CD14-positive monocyte (primary cell): ENCODE data around the gene PRDM11. TPM values are rescaled to one million over a fixed set of nuclear protein-coding genes. Genes with fewer than 3 reads are reported as not detected.
A peak's percentile ranks its signal among the peaks of the same experiment; 100 is the strongest.

ENCODE experiments used
- DNase-seq, 3 donors: peaks; one replicate each; pipeline ENCODE4 v3.0.0-alpha.2; 2011 to 2022
- H2AFZ ChIP-seq: 2 replicates; pipeline ENCODE4 v1.6.0; 2012; ENCODE audit warnings: mild to moderate bottlenecking, low read depth, low read length, inconsistent platforms; ENCODE audit not compliant: insufficient read depth, poor library complexity, severe bottlenecking
- H3K27ac ChIP-seq, 2 donors: 1 replicate in 1 of 2; 2 replicates in 1 of 2; pipeline ENCODE4 v1.5.1; 2012 to 2013; ENCODE audit warnings: low read length in 2 of 2, control low read depth in 1 of 2, inconsistent platforms in 1 of 2, low read depth in 1 of 2, mild to moderate bottlenecking in 1 of 2
- H3K27me3 ChIP-seq, 2 donors: one replicate each; pipeline versions ENCODE4 v1.6.0 to v1.6.1; 2011 to 2013; ENCODE audit warnings: low read length in 2 of 2; ENCODE audit not compliant: control insufficient read depth in 2 of 2, insufficient read depth in 2 of 2
- H3K36me3 ChIP-seq, 2 donors: replicated peaks in 1 of 2; 1 replicate in 1 of 2; 2 replicates in 1 of 2; pipeline versions ENCODE4 v1.5.1 to v1.6.1; 2012 to 2013; ENCODE audit warnings: low read length in 2 of 2, control low read depth in 1 of 2, inconsistent platforms in 1 of 2, mild to moderate bottlenecking in 1 of 2; ENCODE audit not compliant: insufficient read depth in 2 of 2, control insufficient read depth in 1 of 2
- H3K4me1 ChIP-seq, 2 donors: 1 replicate in 1 of 2; 2 replicates in 1 of 2; pipeline versions ENCODE4 v1.5.1 to v1.6.1; 2012 to 2013; ENCODE audit warnings: low read length in 2 of 2, control low read depth in 1 of 2, inconsistent platforms in 1 of 2, mild to moderate bottlenecking in 1 of 2, moderate library complexity in 1 of 2; ENCODE audit not compliant: insufficient read depth in 2 of 2, control insufficient read depth in 1 of 2
- H3K4me2 ChIP-seq: replicated peaks from 2 replicates; pipeline ENCODE3; 2012; ENCODE audit warnings: low read length, moderate library complexity, mild to moderate bottlenecking; ENCODE audit not compliant: poor library complexity, severe bottlenecking; ENCODE audit errors: extremely low read depth
- H3K4me3 ChIP-seq, 3 experiments: fragments of 200-600 bp in 1 of 3; sonication (generic) in 1 of 3; replicated peaks in 1 of 3; 1 replicate in 2 of 3; 2 replicates in 1 of 3; pipeline ENCODE4 v1.5.1; 2011 to 2013; ENCODE audit warnings: low read length in 3 of 3, mild to moderate bottlenecking in 3 of 3, control low read depth in 2 of 3, low read depth in 2 of 3, inconsistent platforms in 1 of 3, moderate library complexity in 1 of 3
- H3K79me2 ChIP-seq: 2 replicates; pipeline ENCODE4 v1.6.0; 2012; ENCODE audit warnings: mild to moderate bottlenecking, control low read depth, inconsistent platforms, low read length, moderate library complexity; ENCODE audit not compliant: insufficient read depth
- H3K9ac ChIP-seq: 2 replicates; pipeline ENCODE4 v1.6.0; 2017; ENCODE audit warnings: low read length, mild to moderate bottlenecking; ENCODE audit not compliant: insufficient read depth, poor library complexity, severe bottlenecking
- H3K9me3 ChIP-seq, 2 donors: replicated peaks in 1 of 2; 1 replicate in 1 of 2; 2 replicates in 1 of 2; pipeline versions ENCODE4 v1.5.1 to v1.6.1; 2012 to 2013; ENCODE audit warnings: low read length in 2 of 2, control low read depth in 1 of 2; ENCODE audit not compliant: control insufficient read depth in 1 of 2, insufficient read depth in 1 of 2
- H4K20me1 ChIP-seq: 2 replicates; pipeline ENCODE4 v1.6.0; 2012; ENCODE audit warnings: mild to moderate bottlenecking, low read length, control low read depth, moderate library complexity; ENCODE audit not compliant: insufficient read depth
- H3K27ac Mint-ChIP-seq, 7 donors: one replicate each; pipeline ENCODE4 v1.8.0; 2020; ENCODE audit warnings: mild to moderate bottlenecking in 7 of 7, mixed read lengths in 7 of 7, moderate library complexity in 6 of 7, inconsistent platforms in 2 of 7
- H3K27me3 Mint-ChIP-seq, 3 donors: one replicate each; pipeline ENCODE4 v1.8.0; 2021 to 2022; ENCODE audit warnings: low read depth in 3 of 3, mild to moderate bottlenecking in 3 of 3, mixed read lengths in 3 of 3, moderate library complexity in 3 of 3, inconsistent platforms in 1 of 3
- H3K36me3 Mint-ChIP-seq, 2 donors: one replicate each; pipeline ENCODE4 v1.8.0; 2020; ENCODE audit warnings: mixed read lengths in 2 of 2, inconsistent platforms in 1 of 2, mild to moderate bottlenecking in 1 of 2
- H3K4me1 Mint-ChIP-seq: one replicate; pipeline ENCODE4 v1.8.0; 2020; ENCODE audit warnings: mild to moderate bottlenecking, mixed read lengths
- H3K4me3 Mint-ChIP-seq, 2 donors: one replicate each; pipeline ENCODE4 v1.8.0; 2020; ENCODE audit warnings: mild to moderate bottlenecking in 2 of 2, mixed read lengths in 2 of 2, moderate library complexity in 1 of 2
- H3K9me3 Mint-ChIP-seq, 7 donors: one replicate each; pipeline ENCODE4 v1.8.0; 2020 to 2022; ENCODE audit warnings: mixed read lengths in 7 of 7, mild to moderate bottlenecking in 6 of 7, moderate library complexity in 6 of 7, inconsistent platforms in 2 of 7
- whole genome bisulfite sequencing: methylation state at CpG from one replicate; pipeline ENCODE4 v1.1.5; 2013; ENCODE audit warnings: missing lambda C conversion rate; ENCODE audit not compliant: insufficient coverage; 5-methylcytosine and 5-hydroxymethylcytosine counted together
- intact Hi-C, 2 donors: fragments of 100-400 bp; cut with micrococcal nuclease; formaldehyde crosslinking; loops; one replicate each; pipeline versions ENCODE4 v1.15.0 to v1.15.1; 2023
- polyA plus RNA-seq, 3 donors: library from polyadenylated mRNA; depleted of rRNA in 1 of 3; unstranded in 2 of 3; stranded (reverse) in 1 of 3; fragments of 300-500 nt in 2 of 3; fragments of >200 nt in 1 of 3; fragmentation: Illumina TruSeq in 2 of 3; gene quantifications; 1 replicate in 2 of 3; 2 replicates in 1 of 3; pipeline ENCODE4 v1.2.3, GENCODE V29; 2012 to 2021
- TF ChIP-seq, protein P1 (sequence below): fragments of 200-600 bp; IDR thresholded peaks from one replicate; pipeline ENCODE4 v1.8.0; 2022; ENCODE audit warnings: antibody characterized with exemption, mild to moderate bottlenecking

Gene PRDM11
- polyA plus RNA-seq, 3 donors = 0.48 to 1.8 TPM; not detected in 1

DNA sequence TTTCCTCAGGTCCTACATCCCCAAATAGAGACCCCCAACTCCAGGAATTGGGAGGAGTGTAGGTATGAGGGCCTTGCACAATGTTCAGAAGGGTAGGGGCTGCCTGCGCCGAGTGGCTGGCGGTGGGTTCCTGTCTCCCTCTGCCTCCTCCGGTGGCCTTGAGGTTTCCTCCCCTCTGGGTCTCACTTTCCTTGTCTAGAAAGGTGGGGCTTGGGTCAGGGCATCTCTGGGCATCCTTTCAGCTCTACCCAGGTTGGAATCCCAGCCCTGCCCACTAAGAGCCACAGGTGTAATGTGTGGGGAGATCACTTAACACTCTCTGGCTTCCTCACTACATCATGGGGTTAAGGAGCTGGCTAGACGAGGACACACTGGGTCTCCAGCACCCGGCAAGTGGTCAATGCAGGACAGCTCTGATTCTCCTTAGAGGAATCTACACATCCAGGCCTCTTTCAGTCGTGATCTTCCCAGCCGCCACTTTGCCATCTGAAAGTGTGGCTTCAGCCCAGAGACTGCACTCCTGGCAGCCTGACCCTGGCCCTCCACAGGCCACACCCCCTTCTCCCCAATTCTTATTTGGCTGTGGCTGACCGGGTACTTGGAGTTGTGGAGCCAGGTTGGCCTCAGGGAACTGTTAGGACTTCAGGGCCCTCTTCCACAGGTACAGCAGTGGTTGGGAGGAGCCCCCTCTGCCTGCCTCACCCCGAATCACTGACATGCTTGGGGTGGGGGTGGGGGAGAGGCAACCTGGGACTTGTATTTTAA lies 22.1 kb downstream of the PRDM11 start:
- TF ChIP-seq, protein P1, sequence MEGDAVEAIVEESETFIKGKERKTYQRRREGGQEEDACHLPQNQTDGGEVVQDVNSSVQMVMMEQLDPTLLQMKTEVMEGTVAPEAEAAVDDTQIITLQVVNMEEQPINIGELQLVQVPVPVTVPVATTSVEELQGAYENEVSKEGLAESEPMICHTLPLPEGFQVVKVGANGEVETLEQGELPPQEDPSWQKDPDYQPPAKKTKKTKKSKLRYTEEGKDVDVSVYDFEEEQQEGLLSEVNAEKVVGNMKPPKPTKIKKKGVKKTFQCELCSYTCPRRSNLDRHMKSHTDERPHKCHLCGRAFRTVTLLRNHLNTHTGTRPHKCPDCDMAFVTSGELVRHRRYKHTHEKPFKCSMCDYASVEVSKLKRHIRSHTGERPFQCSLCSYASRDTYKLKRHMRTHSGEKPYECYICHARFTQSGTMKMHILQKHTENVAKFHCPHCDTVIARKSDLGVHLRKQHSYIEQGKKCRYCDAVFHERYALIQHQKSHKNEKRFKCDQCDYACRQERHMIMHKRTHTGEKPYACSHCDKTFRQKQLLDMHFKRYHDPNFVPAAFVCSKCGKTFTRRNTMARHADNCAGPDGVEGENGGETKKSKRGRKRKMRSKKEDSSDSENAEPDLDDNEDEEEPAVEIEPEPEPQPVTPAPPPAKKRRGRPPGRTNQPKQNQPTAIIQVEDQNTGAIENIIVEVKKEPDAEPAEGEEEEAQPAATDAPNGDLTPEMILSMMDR = no peak
- no peaks in the 10 kb centered on the region for H3K9me3 Mint-ChIP-seq
- DNase-seq = no peak
- H3K4me1 ChIP-seq = no peaks in the 10 kb centered on the region
- no peaks in the 10 kb centered on the region for H3K9me3 ChIP-seq
- no peaks in the 10 kb centered on the region for H3K36me3 Mint-ChIP-seq
- no peaks in the 10 kb centered on the region for H4K20me1 ChIP-seq
- H3K9ac ChIP-seq = no peak overlapping the region
- no peak overlapping the region for H2AFZ ChIP-seq
- H3K4me2 ChIP-seq = no peak overlapping the region
- H3K27me3 Mint-ChIP-seq = peaks cover 1 to 6% (median 2%) of the 10 kb centered on the region in 3 donors
- no peaks in the 10 kb centered on the region for H3K36me3 ChIP-seq
- H3K27ac Mint-ChIP-seq = peak overlapping the region in 1 of 7 donors; percentile 48
- 61% methylated on average over 5 of the region's 10 CpGs for WGBS
- no peak overlapping the region for H3K4me3 ChIP-seq
- intact Hi-C loops = no loop called here
- H3K4me3 Mint-ChIP-seq = no peak overlapping the region
- no peak overlapping the region for H3K27ac ChIP-seq
- no peaks in the 10 kb centered on the region for H3K27me3 ChIP-seq
- peaks cover 5% of the 10 kb centered on the region for H3K4me1 Mint-ChIP-seq
- H3K79me2 ChIP-seq = no peaks in the 10 kb centered on the region

DNA sequence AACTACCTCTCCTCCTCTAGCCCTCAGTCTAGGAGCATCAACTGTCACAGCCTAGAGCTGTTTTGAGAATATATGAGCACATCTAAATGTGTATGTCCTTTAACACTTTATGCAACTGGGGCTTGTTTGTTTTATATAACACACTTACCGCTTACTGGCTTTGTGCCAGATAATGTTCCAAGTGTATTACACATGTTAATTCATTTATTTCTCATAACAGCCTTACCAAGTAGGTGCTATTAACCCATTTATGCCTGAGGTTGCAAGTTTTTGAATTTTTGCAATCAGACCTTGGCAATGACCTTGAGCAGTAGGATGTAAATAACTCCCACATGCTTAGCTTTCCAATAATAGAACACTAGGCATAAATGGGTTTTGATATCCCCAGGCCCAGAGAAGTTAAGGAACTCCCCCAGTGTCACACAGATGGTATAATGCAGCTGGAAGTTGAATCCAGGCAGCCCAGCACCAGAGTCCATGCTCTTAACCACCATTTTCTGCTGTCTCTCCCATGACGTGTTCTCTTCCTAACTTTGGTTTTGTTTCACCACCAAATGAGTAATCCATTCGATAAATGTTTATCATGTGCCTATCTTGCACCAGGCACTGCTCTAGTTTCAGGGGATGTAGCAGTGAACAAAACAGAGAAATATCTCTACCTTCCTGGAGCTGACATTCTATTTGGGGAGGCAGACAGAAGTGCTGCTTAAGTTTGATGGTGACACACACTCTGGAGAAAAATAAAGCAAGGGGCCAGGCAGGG lies 23.1 kb downstream of the PRDM11 start:
- H3K4me3 ChIP-seq = no peak overlapping the region
- no peak for DNase-seq
- intact Hi-C loops = no loop called here
- WGBS = no CpG with 5 or more reads among the region's 3 CpGs
- TF ChIP-seq, protein P1 = no peak
- Mint-ChIP-seq H3K4me3 (no peak overlapping the region), H3K27ac (no peak overlapping the region), H3K9me3 (no peaks in the 10 kb centered on the region), H3K36me3 (no peaks in the 10 kb centered on the region), H3K27me3 (peaks cover 1 to 3% (median 2%) of the 10 kb centered on the region in 3 donors), H3K4me1 (no peaks in the 10 kb centered on the region)
- no peak overlapping the region for H3K27ac ChIP-seq
- H3K79me2 ChIP-seq = no peaks in the 10 kb centered on the region
- H3K9ac ChIP-seq = no peak overlapping the region
- H3K27me3 ChIP-seq = no peaks in the 10 kb centered on the region
- H3K4me1 ChIP-seq = no peaks in the 10 kb centered on the region
- no peak overlapping the region for H2AFZ ChIP-seq
- no peak overlapping the region for H3K4me2 ChIP-seq
- no peaks in the 10 kb centered on the region for H3K9me3 ChIP-seq
- H3K36me3 ChIP-seq = no peaks in the 10 kb centered on the region
- no peaks in the 10 kb centered on the region for H4K20me1 ChIP-seq
